Osteoblast (primary cell): Measurements from ENCODE around the gene CCDC39. TPM values are rescaled to one million over a fixed set of nuclear protein-coding genes. Genes with fewer than 3 reads are reported as not detected.

Source experiments
- DNase-seq: peaks from one replicate; pipeline ENCODE4 v3.0.0; 2011; ENCODE audit warnings: low spot score, mixed read lengths; ENCODE audit not compliant: insufficient read length; ENCODE audit errors: missing footprints
- H2AFZ ChIP-seq: 2 replicates; pipeline ENCODE4 v1.6.0; 2011; ENCODE audit warnings: mild to moderate bottlenecking, low read length
- H3K27ac ChIP-seq: 2 replicates; pipeline ENCODE4 v1.5.1; 2011; ENCODE audit warnings: mild to moderate bottlenecking, low read depth, low read length, moderate library complexity
- H3K27me3 ChIP-seq: 2 replicates; pipeline ENCODE4 v1.6.0; 2012; ENCODE audit warnings: mild to moderate bottlenecking, control low read depth, inconsistent platforms, low read length, moderate library complexity; ENCODE audit not compliant: insufficient read depth
- H3K36me3 ChIP-seq: 2 replicates; pipeline ENCODE4 v1.5.1; 2011; ENCODE audit warnings: mild to moderate bottlenecking, low read length, control low read depth, moderate library complexity; ENCODE audit not compliant: insufficient read depth
- H3K4me1 ChIP-seq: 2 replicates; pipeline ENCODE4 v1.5.1; 2011; ENCODE audit warnings: mild to moderate bottlenecking, low read length, control low read depth, moderate library complexity; ENCODE audit not compliant: insufficient read depth
- H3K4me2 ChIP-seq: 2 replicates; pipeline ENCODE4 v1.6.0; 2011; ENCODE audit warnings: mild to moderate bottlenecking, low read length; ENCODE audit not compliant: insufficient read depth
- H3K4me3 ChIP-seq: fragments of 200-600 bp; sonication (generic); 3 replicates; pipeline ENCODE4 v1.5.1; 2012; ENCODE audit warnings: mild to moderate bottlenecking, low read length, inconsistent platforms; ENCODE audit not compliant: insufficient read depth
- H3K79me2 ChIP-seq: 2 replicates; pipeline ENCODE4 v1.6.0; 2012; ENCODE audit warnings: mild to moderate bottlenecking, low read length, control low read depth, inconsistent platforms; ENCODE audit not compliant: insufficient read depth
- H3K9me3 ChIP-seq: 2 replicates; pipeline ENCODE4 v1.5.1; 2011; ENCODE audit warnings: low read depth, low read length, control low read depth
- H4K20me1 ChIP-seq: 2 replicates; pipeline ENCODE4 v1.6.0; 2012; ENCODE audit warnings: mild to moderate bottlenecking, low read length, control low read depth; ENCODE audit not compliant: insufficient read depth
- total RNA-seq: library from RNA; depleted of rRNA; stranded (reverse); fragments of >200 nt; gene quantifications from 2 replicates; pipeline ENCODE4 v1.2.3, GENCODE V29; 2012
- TF ChIP-seq, protein P1 (sequence below): IDR thresholded peaks from 2 replicates; pipeline ENCODE4 v1.5.1; 2011; ENCODE audit warnings: mild to moderate bottlenecking, low read depth, low read length, moderate library complexity; ENCODE audit errors: extremely low read depth

The CCDC39 gene
- total RNA-seq, 1 donor, result not detected

DNA sequence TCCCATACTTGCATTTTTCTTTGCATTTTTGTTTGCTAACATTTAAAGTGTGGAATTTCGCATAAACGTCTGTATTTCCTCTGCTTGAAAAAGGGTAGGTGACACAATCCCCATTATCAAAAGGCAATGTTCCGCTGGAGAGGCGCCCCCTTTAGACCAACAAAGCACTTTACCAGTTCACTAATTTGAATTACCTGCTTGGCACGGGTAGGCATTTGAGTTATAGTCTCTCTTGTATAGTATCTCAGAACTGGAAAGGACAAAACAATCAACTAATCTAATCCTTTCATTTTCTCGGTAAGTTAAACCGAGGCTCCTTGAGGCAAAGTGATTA is 775 bp upstream of the CCDC39 start:
- no peak overlapping the region for H3K27ac ChIP-seq
- H3K4me2 ChIP-seq, result peak overlapping the region; percentile 89
- no peaks in the 10 kb centered on the region for H4K20me1 ChIP-seq
- peaks cover 4% of the 10 kb centered on the region for H3K27me3 ChIP-seq
- peak overlapping the region; percentile 87 for H3K4me3 ChIP-seq
- peaks cover 12% of the 10 kb centered on the region for H3K4me1 ChIP-seq
- TF ChIP-seq, protein P1, sequence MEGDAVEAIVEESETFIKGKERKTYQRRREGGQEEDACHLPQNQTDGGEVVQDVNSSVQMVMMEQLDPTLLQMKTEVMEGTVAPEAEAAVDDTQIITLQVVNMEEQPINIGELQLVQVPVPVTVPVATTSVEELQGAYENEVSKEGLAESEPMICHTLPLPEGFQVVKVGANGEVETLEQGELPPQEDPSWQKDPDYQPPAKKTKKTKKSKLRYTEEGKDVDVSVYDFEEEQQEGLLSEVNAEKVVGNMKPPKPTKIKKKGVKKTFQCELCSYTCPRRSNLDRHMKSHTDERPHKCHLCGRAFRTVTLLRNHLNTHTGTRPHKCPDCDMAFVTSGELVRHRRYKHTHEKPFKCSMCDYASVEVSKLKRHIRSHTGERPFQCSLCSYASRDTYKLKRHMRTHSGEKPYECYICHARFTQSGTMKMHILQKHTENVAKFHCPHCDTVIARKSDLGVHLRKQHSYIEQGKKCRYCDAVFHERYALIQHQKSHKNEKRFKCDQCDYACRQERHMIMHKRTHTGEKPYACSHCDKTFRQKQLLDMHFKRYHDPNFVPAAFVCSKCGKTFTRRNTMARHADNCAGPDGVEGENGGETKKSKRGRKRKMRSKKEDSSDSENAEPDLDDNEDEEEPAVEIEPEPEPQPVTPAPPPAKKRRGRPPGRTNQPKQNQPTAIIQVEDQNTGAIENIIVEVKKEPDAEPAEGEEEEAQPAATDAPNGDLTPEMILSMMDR, result peak; percentile 68
- no peak for DNase-seq
- H2AFZ ChIP-seq, result peak overlapping the region; percentile 99
- no peaks in the 10 kb centered on the region for H3K9me3 ChIP-seq
- no peaks in the 10 kb centered on the region for H3K36me3 ChIP-seq
- no peaks in the 10 kb centered on the region for H3K79me2 ChIP-seq

DNA sequence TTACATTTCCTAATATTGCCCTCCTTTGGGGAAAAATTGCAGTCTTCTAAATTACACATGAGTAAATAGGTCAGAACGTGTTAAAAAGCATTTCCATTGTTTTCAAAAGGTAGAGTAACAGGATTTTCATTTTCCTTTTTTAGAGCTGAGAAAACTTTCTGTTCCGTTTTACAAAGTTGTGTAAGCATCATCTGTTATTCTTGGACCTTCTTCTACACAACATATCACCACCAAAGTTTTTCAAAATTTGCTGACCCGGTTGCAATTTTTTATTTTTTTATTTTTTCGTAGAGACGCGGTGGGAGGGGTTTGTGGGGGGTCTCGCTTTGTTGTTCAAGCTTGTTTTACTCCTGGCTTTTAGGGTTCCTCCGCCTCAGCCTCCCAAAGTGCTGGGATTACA is 1.1 kb downstream of the CCDC39 start:
- Histone ChIP-seq H3K4me1 (peaks cover 12% of the 10 kb centered on the region), H3K9me3 (no peaks in the 10 kb centered on the region), H3K36me3 (no peaks in the 10 kb centered on the region), H3K4me3 (no peak overlapping the region), H3K27ac (no peak overlapping the region), H3K4me2 (no peak overlapping the region), H3K27me3 (peaks cover 4% of the 10 kb centered on the region), H4K20me1 (no peaks in the 10 kb centered on the region), H3K79me2 (no peaks in the 10 kb centered on the region), H2AFZ (no peak overlapping the region)
- TF ChIP-seq, protein P1, result no peak
- no peak for DNase-seq

DNA sequence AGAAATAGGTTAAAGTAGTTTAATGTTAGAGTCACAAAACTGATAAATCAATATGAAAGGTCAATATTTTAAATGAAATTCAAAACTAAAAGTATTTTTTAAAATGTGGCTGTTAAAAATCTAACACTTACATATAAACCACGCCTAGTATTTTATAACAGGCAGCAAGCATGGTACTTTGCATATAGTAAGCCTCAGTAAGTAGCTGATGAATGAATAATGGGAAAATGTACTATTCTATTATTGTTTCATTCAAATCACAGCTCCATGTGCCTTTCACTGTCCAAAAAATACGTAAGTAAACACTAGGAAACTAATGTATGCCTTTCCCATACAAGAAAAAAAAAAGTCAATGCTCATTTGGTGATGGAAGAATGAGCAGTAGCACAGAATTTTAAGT is 17.8 kb downstream of the CCDC39 start:
- TF ChIP-seq, protein P1, result no peak
- H3K9me3 ChIP-seq, result no peaks in the 10 kb centered on the region

DNA sequence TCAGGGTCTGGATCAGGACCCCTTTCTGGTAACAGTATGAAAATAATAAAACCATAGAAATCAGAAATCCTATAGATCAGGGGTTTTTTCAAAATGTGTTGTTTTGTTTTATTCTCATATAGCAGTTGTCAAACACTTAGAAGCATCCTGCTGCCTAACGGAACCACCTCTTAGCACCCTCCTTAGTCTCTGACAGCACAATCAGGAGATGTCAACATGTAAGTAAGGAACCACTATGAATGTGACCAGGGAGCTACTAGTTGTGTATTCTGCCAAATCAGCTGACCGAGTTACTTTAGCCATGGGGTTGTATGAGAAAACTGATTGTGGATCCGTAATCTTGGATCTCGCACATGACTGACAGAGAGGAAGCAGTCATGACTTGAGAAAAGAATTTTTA is 22.2 kb downstream of the CCDC39 start:
- H2AFZ ChIP-seq, result peak overlapping the region; percentile 70
- DNase-seq, result no peak
- H3K27ac ChIP-seq, result no peak overlapping the region
- TF ChIP-seq, protein P1, result no peak
- peak overlapping the region; percentile 61 for H3K4me2 ChIP-seq
- H3K79me2 ChIP-seq, result no peaks in the 10 kb centered on the region
- H3K36me3 ChIP-seq, result no peaks in the 10 kb centered on the region
- no peaks in the 10 kb centered on the region for H3K4me1 ChIP-seq
- H4K20me1 ChIP-seq, result no peaks in the 10 kb centered on the region
- H3K9me3 ChIP-seq, result no peaks in the 10 kb centered on the region
- H3K27me3 ChIP-seq, result no peaks in the 10 kb centered on the region
- peak overlapping the region; percentile 36 for H3K4me3 ChIP-seq

More for the DNA sequence above, 17.8 kb downstream of the CCDC39 start:
- no peak for DNase-seq
- Histone ChIP-seq H3K27me3 (no peaks in the 10 kb centered on the region), H3K27ac (no peak overlapping the region), H4K20me1 (no peaks in the 10 kb centered on the region), H3K79me2 (no peaks in the 10 kb centered on the region), H3K36me3 (no peaks in the 10 kb centered on the region), H3K4me2 (no peak overlapping the region), H3K4me3 (no peak overlapping the region), H2AFZ (no peak overlapping the region), H3K4me1 (no peaks in the 10 kb centered on the region)
